PFSK-1 (cell line): ENCODE results near the gene PKM.

ENCODE experiments used
- FOXP2 ChIP-seq: optimal IDR thresholded peaks from 2 replicates; pipeline ENCODE3; 2011; ENCODE audit warnings: borderline replicate concordance, control low read depth, inconsistent platforms; ENCODE audit not compliant: insufficient read depth; ENCODE audit errors: extremely low read length, extremely low read depth
- POLR2AphosphoS5 ChIP-seq: IDR thresholded peaks from 2 replicates; pipeline ENCODE4 v1.6.1; 2012; ENCODE audit warnings: low read depth, mild to moderate bottlenecking, control low read depth, low read length, moderate library complexity
- REST ChIP-seq, 2 experiments: IDR thresholded peaks; 2 replicates each; pipeline versions ENCODE4 v1.6.1 to v1.8.0; 2011 to 2012; ENCODE audit warnings: low read depth in 2 of 2, low read length in 2 of 2, control low read depth in 1 of 2, inconsistent platforms in 1 of 2, mild to moderate bottlenecking in 1 of 2, moderate library complexity in 1 of 2; ENCODE audit not compliant: insufficient read depth in 1 of 2
- SIN3A ChIP-seq: IDR thresholded peaks from 2 replicates; pipeline ENCODE4 v1.6.1; 2012; ENCODE audit warnings: mild to moderate bottlenecking, low read length, moderate library complexity, borderline replicate concordance; ENCODE audit not compliant: insufficient read depth
- TAF1 ChIP-seq: IDR thresholded peaks from 2 replicates; pipeline ENCODE4 v1.6.1; 2012; ENCODE audit warnings: low read length, control low read depth, borderline replicate concordance; ENCODE audit not compliant: insufficient read depth

GRCh38 chr15:72206677-72207000, 24.4 kb downstream of the PKM start:
- TF ChIP-seq POLR2AphosphoS5 (no peak), REST (IDR thresholded peaks at IDR 0.05; ENCODE audit: insufficient read depth in 1 of 2, low read depth in 2 of 2, low read length in 2 of 2) (no peak), TAF1 (no peak), SIN3A (no peak), FOXP2 (no peak)
